Glutamatergic neuron (in vitro differentiated cells): ENCODE data around the gene FRMD1. TPM values are rescaled to one million over a fixed set of nuclear protein-coding genes. Genes with fewer than 3 reads are reported as not detected.

Source experiments
- DNase-seq: peaks from one replicate; pipeline ENCODE4 v3.0.0; 2022
- H3K27ac Mint-ChIP-seq: one replicate; pipeline ENCODE4 v1.8.0; 2020; ENCODE audit warnings: mild to moderate bottlenecking, mixed read lengths, inconsistent platforms; ENCODE audit not compliant: unreplicated experiment
- H3K27me3 Mint-ChIP-seq: one replicate; pipeline ENCODE4 v1.8.0; 2020; ENCODE audit warnings: mild to moderate bottlenecking, moderate library complexity, mixed read lengths, inconsistent platforms; ENCODE audit not compliant: unreplicated experiment
- H3K36me3 Mint-ChIP-seq: one replicate; pipeline ENCODE4 v1.8.0; 2020; ENCODE audit warnings: mild to moderate bottlenecking, mixed read lengths, inconsistent platforms; ENCODE audit not compliant: unreplicated experiment
- H3K4me1 Mint-ChIP-seq: one replicate; pipeline ENCODE4 v1.8.0; 2020; ENCODE audit warnings: mild to moderate bottlenecking, low read depth, mixed read lengths, inconsistent platforms; ENCODE audit not compliant: unreplicated experiment
- H3K4me3 Mint-ChIP-seq: one replicate; pipeline ENCODE4 v1.8.0; 2020; ENCODE audit warnings: mild to moderate bottlenecking, mixed read lengths, inconsistent platforms; ENCODE audit not compliant: unreplicated experiment
- H3K9me3 Mint-ChIP-seq: one replicate; pipeline ENCODE4 v1.8.0; 2020; ENCODE audit warnings: mild to moderate bottlenecking, moderate library complexity, mixed read lengths, inconsistent platforms; ENCODE audit not compliant: unreplicated experiment
- total RNA-seq: library from RNA; stranded (reverse); fragmentation: NEBNext Ultra II Directional; extraction: Animal tissue kit (Norgen Biotek cat#: 25700); gene quantifications from one replicate; pipeline ENCODE4 v1.2.1, GENCODE V29; 2021; ENCODE audit not compliant: unreplicated experiment
- TF ChIP-seq, protein P1 (sequence below): fragments of 200-600 bp; sonication (generic); IDR thresholded peaks from one replicate; pipeline ENCODE4 v1.5.0; 2021; ENCODE audit not compliant: partially characterized antibody, unreplicated experiment

Gene FRMD1
- total RNA-seq, 1 donor from 2014 or later: not detected

DNA sequence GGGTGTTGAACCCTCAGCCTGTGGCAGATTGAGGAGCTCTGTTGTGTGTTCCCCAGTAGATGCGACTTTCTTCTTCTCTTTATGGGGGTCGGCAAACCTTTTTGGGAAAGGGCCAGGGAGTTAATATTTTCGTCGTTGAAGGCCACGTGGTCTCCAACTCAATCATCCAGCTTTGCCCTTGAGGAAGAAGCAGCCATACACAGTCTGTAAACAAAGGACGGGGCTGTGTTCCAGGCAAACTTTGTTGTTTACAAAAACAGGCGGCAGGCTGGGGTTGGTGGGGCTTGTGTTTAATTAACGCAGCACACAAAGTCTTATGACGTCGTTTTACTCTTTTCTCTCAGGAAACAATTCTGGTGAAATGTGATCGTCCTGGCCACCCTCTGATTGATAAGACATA lies 61.4 kb downstream of the FRMD1 start:
- H3K27ac Mint-ChIP-seq: no peak overlapping the region

DNA sequence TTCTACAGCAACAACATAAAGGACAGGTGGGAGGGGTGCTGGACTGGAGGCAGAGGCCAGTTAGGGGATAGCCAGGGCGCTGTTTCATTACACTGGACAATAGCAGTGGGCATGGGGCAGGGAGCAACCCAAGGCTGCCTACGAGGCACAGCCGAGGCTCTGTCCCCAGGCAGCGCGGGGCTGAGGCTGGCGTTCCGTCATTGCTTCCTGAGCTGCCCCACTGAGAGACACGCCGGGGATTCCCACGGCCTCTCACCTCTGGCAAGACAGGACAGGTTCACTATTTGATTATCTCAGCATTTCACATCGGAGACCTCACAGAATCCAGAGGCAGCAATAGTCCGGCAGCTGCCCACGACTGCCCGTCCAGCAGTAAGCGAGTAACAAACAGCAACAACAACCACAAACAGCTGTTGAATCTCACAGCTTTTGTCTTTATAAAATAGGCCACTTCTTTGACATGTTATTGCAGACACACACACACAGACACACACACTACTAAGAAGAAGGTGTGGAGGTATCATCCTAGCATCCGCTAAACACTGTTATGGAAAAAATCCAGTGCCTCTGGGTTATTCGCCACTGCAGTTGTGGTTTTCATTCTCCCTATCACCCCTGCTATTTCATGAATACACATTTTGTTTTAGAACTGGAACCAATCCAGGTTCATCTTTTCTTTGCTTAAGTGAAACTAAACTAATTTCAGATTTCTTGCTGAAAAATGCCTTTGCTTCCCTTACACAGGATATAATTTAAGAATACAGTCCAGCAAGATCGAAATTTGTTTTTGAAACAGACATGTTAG lies 62.1 kb downstream of the FRMD1 start:
- Mint-ChIP-seq H3K27me3 (peaks cover 2% of the 10 kb centered on the region), H3K4me1 (no peaks in the 10 kb centered on the region), H3K9me3 (peaks cover 6% of the 10 kb centered on the region), H3K27ac (no peak overlapping the region), H3K4me3 (no peak overlapping the region), H3K36me3 (peaks cover 25% of the 10 kb centered on the region)
- DNase-seq: no peak
- TF ChIP-seq, protein P1, sequence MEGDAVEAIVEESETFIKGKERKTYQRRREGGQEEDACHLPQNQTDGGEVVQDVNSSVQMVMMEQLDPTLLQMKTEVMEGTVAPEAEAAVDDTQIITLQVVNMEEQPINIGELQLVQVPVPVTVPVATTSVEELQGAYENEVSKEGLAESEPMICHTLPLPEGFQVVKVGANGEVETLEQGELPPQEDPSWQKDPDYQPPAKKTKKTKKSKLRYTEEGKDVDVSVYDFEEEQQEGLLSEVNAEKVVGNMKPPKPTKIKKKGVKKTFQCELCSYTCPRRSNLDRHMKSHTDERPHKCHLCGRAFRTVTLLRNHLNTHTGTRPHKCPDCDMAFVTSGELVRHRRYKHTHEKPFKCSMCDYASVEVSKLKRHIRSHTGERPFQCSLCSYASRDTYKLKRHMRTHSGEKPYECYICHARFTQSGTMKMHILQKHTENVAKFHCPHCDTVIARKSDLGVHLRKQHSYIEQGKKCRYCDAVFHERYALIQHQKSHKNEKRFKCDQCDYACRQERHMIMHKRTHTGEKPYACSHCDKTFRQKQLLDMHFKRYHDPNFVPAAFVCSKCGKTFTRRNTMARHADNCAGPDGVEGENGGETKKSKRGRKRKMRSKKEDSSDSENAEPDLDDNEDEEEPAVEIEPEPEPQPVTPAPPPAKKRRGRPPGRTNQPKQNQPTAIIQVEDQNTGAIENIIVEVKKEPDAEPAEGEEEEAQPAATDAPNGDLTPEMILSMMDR: no peak

More for the DNA sequence above, 61.4 kb downstream of the FRMD1 start:
- H3K36me3 Mint-ChIP-seq: peaks cover 21% of the 10 kb centered on the region
- H3K4me3 Mint-ChIP-seq: no peak overlapping the region
- peaks cover 6% of the 10 kb centered on the region for H3K9me3 Mint-ChIP-seq
- DNase-seq: no peak
- TF ChIP-seq, protein P1: no peak
- no peaks in the 10 kb centered on the region for H3K4me1 Mint-ChIP-seq
- peaks cover 2% of the 10 kb centered on the region for H3K27me3 Mint-ChIP-seq

DNA sequence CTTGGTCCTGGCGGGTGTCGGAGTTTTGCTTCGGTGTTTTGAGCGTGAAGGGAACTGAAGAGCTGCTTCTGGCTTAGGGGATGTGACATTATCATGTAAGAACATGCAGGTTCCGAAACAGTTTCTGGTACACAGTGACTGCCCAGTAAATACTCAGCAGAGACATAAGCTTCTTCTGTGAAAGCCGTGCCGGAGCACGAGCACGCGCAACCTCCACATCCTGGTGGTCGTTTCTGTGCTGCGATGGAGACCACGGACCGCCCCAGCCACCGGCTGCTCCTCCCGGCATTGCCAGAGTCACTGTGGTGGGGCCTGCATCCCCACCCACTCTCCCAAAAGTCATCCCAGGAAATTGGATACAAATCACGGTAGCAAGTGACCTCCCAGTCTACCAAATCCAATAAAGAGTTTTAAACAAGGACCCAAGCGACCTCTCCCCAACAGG lies 62.8 kb downstream of the FRMD1 start:
- H3K27ac Mint-ChIP-seq: no peak overlapping the region

DNA sequence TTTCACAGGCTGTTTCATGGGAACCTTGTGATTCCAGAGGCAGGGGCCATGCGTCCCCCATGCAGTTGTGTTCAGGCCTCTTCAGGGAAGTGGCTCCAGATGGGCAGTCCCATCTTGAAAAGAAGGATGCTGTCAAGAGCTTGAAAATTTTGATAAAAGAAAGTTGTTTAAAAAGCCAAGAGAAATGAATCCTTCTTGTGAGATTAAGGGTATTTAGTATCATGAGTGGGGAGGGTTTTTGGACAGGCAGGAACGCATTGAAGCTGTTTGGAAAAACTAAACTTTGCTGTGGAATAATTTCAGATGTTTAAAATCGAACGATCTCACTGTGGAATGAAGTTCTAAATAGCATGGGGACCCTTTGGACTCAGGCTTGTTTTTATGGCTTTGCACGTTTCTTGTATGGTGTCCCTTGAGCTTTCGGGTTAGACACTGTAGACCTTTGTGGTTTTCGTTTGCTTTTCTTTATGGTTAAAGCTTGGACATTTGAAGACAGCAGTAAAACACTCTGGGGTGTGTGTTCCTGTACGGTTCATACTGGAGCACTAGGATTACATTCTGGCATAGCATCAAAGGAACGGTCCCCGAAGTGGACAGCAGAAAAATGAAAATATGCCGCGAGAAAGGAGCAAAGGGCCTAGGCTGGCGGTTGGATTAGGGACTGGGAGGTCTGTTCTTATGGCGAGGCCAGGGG lies 63.4 kb downstream of the FRMD1 start:
- Mint-ChIP-seq H3K9me3 (peaks cover 8% of the 10 kb centered on the region), H3K27me3 (no peaks in the 10 kb centered on the region), H3K36me3 (peaks cover 37% of the 10 kb centered on the region), H3K4me1 (no peaks in the 10 kb centered on the region), H3K27ac (no peak overlapping the region), H3K4me3 (no peak overlapping the region)
- TF ChIP-seq, protein P1: no peak
- DNase-seq: no peak

More for the DNA sequence above, 62.8 kb downstream of the FRMD1 start:
- peaks cover 8% of the 10 kb centered on the region for H3K9me3 Mint-ChIP-seq
- peaks cover 32% of the 10 kb centered on the region for H3K36me3 Mint-ChIP-seq
- no peak overlapping the region for H3K4me3 Mint-ChIP-seq
- TF ChIP-seq, protein P1: no peak
- H3K4me1 Mint-ChIP-seq: no peaks in the 10 kb centered on the region
- no peaks in the 10 kb centered on the region for H3K27me3 Mint-ChIP-seq
- DNase-seq: no peak

DNA sequence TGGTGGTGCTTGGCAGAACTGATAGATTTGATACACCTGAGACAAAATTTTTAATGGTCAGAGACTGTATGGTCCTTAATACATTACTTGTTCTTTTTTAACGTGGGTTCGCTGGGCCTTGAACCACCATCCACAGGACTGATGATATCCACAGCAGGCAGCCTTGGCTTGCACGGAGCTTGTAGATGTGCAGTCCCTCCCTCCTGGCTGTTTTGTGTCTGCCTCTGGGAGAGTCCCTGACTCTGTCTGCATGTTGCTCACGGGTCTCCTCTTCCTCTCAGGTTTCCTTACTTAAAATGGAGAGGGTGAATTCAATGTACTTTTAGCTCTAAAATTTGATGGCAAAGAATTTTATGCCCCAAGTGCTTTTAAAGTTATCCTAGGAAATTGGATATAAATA lies 64.0 kb downstream of the FRMD1 start:
- Mint-ChIP-seq H3K4me3 (no peak overlapping the region), H3K27ac (no peak overlapping the region), H3K27me3 (no peaks in the 10 kb centered on the region), H3K36me3 (peaks cover 42% of the 10 kb centered on the region), H3K9me3 (peaks cover 7% of the 10 kb centered on the region), H3K4me1 (no peaks in the 10 kb centered on the region)
- DNase-seq: no peak
- TF ChIP-seq, protein P1: no peak
